K562 (cell line): ENCODE measurements around the gene FAM83F. TPM values are rescaled to one million over a fixed set of nuclear protein-coding genes. Genes with fewer than 3 reads are reported as not detected.

Experiments used
- CC2D1A ChIP-seq: fragments of 450-650 bp; IDR thresholded peaks from 2 replicates; pipeline ENCODE4 v1.6.1; 2017; ENCODE audit warnings: mild to moderate bottlenecking
- CHD4 ChIP-seq: fragments of 200-600 bp; sonication (generic); IDR thresholded peaks from 3 replicates; pipeline ENCODE4 v1.6.1; 2012; ENCODE audit warnings: low read depth, mild to moderate bottlenecking, mixed read lengths, low read length, inconsistent platforms; ENCODE audit not compliant: insufficient read depth, insufficient replicate concordance, poor library complexity, severe bottlenecking
- HSF4 ChIP-seq: fragments of 250-450 bp; sonication (Bioruptor Pico); IDR thresholded peaks from 2 replicates; pipeline ENCODE4 v2.1.2; 2022; ENCODE audit warnings: mild to moderate bottlenecking, moderate library complexity, borderline replicate concordance
- JUND ChIP-seq, 2 experiments: IDR thresholded peaks; 2 replicates in 1 of 2; 3 replicates in 1 of 2; pipeline ENCODE4 v1.6.1; 2011; ENCODE audit warnings: borderline replicate concordance in 2 of 2, low read depth in 2 of 2, low read length in 2 of 2, improper control_type of control experiment in 1 of 2, missing biosample characterization in 1 of 2, missing genetic modification characterization in 1 of 2, missing genetic modification reagents in 1 of 2
- NCOA6 ChIP-seq: fragments of 450-650 bp; IDR thresholded peaks from 2 replicates; pipeline ENCODE4 v1.6.1; 2017; ENCODE audit warnings: mild to moderate bottlenecking
- NEUROD1 ChIP-seq: fragments of 150-350 bp; IDR thresholded peaks from 2 replicates; pipeline ENCODE4 v1.6.1; 2014; ENCODE audit warnings: borderline replicate concordance, low read length, low read depth; ENCODE audit not compliant: partially characterized antibody
- RBM34 ChIP-seq: fragments of 200-400 bp; formaldehyde crosslinking; IDR thresholded peaks from 2 replicates; pipeline ENCODE4 v1.6.1; 2018; ENCODE audit warnings: low read length, borderline replicate concordance; ENCODE audit not compliant: insufficient read depth
- SMAD2 ChIP-seq: fragments of 150-350 bp; IDR thresholded peaks from 2 replicates; pipeline ENCODE4 v1.6.1; 2014; ENCODE audit warnings: low read depth, mild to moderate bottlenecking, low read length
- SREBF1 ChIP-seq: fragments of 150-350 bp; IDR thresholded peaks from 2 replicates; pipeline ENCODE4 v1.6.1; 2014; ENCODE audit warnings: antibody characterized with exemption, low read depth, low read length, borderline replicate concordance
- SUPT5H ChIP-seq: fragments of 450-650 bp; IDR thresholded peaks from 2 replicates; pipeline ENCODE4 v1.6.1; 2016
- TEAD2 ChIP-seq: fragments of 450-650 bp; IDR thresholded peaks from 2 replicates; pipeline ENCODE4 v1.6.1; 2016; ENCODE audit warnings: missing genetic modification characterization, control low read depth, missing compliant biosample characterization
- U2AF2 ChIP-seq: fragments of 200-400 bp; formaldehyde crosslinking; optimal IDR thresholded peaks from 2 replicates; pipeline ENCODE3; 2017; ENCODE audit warnings: low read depth, mild to moderate bottlenecking, low read length
- polyA plus RNA-seq, 8 experiments: library from polyadenylated mRNA; depleted of rRNA in 4 of 8; stranded (reverse) in 5 of 8; unstranded in 3 of 8; fragments of >200 nt; fragmentation: Nextera tagmentation in 2 of 8; fragmentation: Illumina TruSeq in 1 of 8; extraction: Ambion mirVana in 2 of 8; extraction: Trizol in 1 of 8; gene quantifications; 2 replicates each; pipeline versions ENCODE4 v1.2.1 to v1.2.3, GENCODE V29; 2011 to 2014; ENCODE audit warnings: inconsistent platforms in 1 of 8, missing spikeins in 1 of 8
- total RNA-seq, 7 experiments: library from RNA; depleted of rRNA in 6 of 7; stranded (reverse); fragments of >200 nt in 6 of 7; fragmentation: Illumina TruSeq in 2 of 7; extraction: Trizol in 2 of 7; gene quantifications; 2 replicates each; pipeline versions ENCODE4 v1.2.1 to v1.2.3, GENCODE V29; 2011 to 2021; ENCODE audit warnings: low replicate concordance in 1 of 7
- TF ChIP-seq, protein P1 (sequence below): conservative IDR thresholded peaks from 2 replicates; pipeline ENCODE4 v1.6.1; 2011; ENCODE audit warnings: low read depth, mild to moderate bottlenecking, low read length; ENCODE audit not compliant: control insufficient read depth
- TF ChIP-seq, protein P2 (sequence below): fragments of 250-450 bp; sonication (Bioruptor Pico); IDR thresholded peaks from 2 replicates; pipeline ENCODE4 v1.4.0; 2020; ENCODE audit warnings: mild to moderate bottlenecking, moderate library complexity
- TF ChIP-seq, protein P3 (sequence below): IDR thresholded peaks from 2 replicates; pipeline ENCODE4 v1.6.1; 2012; ENCODE audit warnings: low read depth, low read length, improper control_type of control experiment, borderline replicate concordance
- TF ChIP-seq, protein P4 (sequence below): IDR thresholded peaks from 2 replicates; pipeline ENCODE4 v1.6.1; 2016; ENCODE audit warnings: missing genetic modification characterization, missing compliant biosample characterization

Gene FAM83F
- total and polyA plus RNA-seq, 9 of the 15 experiments (the other 6 are each of a cell fraction or from before 2014, with no cell fraction given), result under 0.01 to 0.13 (median 0.04) TPM; not detected in 1

DNA sequence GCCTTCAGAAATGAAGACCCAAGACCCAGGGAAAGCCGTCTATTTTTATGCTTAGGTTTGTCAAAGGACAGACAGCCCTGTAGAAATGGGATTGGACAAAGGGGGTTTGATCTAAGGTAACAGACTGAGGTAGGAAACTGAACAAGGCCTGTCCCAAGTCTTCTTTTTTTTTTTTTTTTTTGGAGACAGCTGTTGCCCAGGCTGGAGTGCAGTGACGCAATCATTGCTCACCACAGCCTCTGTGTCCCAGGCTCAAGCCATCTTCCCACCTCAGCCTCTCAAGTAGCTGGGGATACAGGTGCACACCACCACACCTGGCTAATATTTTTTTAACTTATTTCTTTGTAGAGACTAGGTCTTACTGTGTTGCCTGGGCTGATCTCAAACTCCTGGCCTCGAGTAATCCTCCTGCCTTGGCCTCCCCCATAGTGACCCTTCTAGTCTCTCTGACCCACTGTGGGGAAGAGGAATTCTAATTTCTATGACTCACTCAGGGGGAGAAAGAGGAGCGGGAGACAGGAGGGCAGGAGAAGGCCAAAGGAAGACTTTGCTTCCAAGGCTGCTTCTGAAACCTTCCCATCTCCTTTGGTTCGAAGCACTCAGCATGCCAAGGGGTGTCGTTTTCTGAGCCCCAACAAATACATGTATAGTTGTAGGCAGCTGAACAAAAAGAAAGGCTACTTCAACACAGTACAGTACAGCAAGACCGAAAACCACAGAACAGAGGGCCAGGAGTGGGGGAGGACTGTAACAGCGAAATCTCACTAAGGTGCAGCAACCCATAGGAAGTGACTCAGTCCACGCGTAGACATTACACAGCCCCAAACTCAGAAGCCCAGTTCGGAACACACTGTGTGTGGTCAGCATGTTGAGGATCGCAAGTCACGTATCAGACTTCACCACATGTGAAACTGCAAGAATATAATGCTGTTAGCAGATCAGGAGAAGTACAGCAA, 33.7 kb upstream of the FAM83F start (continued):
- TF ChIP-seq, protein P1, sequence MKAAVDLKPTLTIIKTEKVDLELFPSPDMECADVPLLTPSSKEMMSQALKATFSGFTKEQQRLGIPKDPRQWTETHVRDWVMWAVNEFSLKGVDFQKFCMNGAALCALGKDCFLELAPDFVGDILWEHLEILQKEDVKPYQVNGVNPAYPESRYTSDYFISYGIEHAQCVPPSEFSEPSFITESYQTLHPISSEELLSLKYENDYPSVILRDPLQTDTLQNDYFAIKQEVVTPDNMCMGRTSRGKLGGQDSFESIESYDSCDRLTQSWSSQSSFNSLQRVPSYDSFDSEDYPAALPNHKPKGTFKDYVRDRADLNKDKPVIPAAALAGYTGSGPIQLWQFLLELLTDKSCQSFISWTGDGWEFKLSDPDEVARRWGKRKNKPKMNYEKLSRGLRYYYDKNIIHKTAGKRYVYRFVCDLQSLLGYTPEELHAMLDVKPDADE, result 0 out of 2 replicates have a peak, but pooled peaks have one; percentile 31
- TF ChIP-seq TEAD2 (tag) (no peak), HSF4 (CRISPR knock-in tag) (no peak), NEUROD1 (peak; percentile 38), CHD4 (no peak), RBM34 (no peak), U2AF2 (no peak), SREBF1 (no peak), JUND (IDR thresholded peaks at IDR 0.05; ENCODE audit: borderline replicate concordance, low read depth, low read length) (peak; percentile 89), JUND (tag; IDR thresholded peaks at IDR 0.05; ENCODE audit: borderline replicate concordance, low read depth, low read length) (peak; percentile 88; the same call in 2 of the 3 replicates), CC2D1A (no peak; the same call in 1 of the 2 replicates), NCOA6 (no peak), SMAD2 (no peak), SUPT5H (no peak)
- TF ChIP-seq, protein P2, sequence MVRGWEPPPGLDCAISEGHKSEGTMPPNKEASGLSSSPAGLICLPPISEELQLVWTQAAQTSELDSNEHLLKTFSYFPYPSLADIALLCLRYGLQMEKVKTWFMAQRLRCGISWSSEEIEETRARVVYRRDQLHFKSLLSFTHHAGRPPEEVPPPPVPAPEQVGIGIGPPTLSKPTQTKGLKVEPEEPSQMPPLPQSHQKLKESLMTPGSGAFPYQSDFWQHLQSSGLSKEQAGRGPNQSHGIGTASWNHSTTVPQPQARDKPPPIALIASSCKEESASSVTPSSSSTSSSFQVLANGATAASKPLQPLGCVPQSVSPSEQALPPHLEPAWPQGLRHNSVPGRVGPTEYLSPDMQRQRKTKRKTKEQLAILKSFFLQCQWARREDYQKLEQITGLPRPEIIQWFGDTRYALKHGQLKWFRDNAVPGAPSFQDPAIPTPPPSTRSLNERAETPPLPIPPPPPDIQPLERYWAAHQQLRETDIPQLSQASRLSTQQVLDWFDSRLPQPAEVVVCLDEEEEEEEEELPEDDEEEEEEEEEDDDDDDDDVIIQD (CRISPR knock-in tag), result no peak
- TF ChIP-seq, protein P3, sequence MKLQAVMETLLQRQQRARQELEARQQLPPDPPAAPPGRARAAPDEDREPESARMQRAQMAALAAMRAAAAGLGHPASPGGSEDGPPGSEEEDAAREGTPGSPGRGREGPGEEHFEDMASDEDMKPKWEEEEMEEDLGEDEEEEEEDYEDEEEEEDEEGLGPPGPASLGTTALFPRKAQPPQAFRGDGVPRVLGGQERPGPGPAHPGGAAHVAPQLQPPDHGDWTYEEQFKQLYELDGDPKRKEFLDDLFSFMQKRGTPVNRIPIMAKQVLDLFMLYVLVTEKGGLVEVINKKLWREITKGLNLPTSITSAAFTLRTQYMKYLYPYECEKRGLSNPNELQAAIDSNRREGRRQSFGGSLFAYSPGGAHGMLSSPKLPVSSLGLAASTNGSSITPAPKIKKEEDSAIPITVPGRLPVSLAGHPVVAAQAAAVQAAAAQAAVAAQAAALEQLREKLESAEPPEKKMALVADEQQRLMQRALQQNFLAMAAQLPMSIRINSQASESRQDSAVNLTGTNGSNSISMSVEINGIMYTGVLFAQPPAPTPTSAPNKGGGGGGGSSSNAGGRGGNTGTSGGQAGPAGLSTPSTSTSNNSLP, result no peak
- TF ChIP-seq, protein P4, sequence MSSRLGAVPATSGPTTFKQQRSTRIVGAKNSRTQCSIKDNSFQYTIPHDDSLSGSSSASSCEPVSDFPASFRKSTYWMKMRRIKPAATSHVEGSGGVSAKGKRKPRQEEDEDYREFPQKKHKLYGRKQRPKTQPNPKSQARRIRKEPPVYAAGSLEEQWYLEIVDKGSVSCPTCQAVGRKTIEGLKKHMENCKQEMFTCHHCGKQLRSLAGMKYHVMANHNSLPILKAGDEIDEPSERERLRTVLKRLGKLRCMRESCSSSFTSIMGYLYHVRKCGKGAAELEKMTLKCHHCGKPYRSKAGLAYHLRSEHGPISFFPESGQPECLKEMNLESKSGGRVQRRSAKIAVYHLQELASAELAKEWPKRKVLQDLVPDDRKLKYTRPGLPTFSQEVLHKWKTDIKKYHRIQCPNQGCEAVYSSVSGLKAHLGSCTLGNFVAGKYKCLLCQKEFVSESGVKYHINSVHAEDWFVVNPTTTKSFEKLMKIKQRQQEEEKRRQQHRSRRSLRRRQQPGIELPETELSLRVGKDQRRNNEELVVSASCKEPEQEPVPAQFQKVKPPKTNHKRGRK (tag), result no peak
